ENCODE measurements around the gene PADI4.

PADI4 gene

DNA sequence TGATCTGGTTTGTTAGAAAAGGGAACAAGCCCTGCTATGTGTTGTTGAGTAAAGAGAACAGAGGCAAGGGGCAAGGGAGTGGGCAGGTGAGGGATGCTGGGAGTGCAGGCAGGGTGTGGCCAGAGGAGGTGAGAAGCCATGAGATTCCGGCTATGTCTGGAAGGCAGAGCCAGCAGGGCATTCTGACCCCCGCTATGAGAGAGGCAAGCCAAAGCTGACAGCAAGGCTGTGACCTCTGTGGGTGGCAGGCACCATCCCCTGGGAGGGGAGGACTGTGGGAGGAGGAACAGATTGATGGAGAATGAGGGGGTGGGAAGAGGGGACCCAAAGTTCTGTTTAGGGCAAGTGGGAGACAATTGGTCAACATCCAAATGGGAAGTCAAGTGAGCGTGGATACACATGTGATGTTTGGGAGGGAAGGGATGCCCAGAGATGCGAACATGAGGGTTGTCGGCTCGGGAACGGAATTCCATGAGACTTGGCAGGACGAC lies 44.5 kb downstream of the PADI4 start:
- TF ChIP-seq CTCF (IDR thresholded peaks at IDR 0.05; ENCODE audit: low read depth, low read length), result no peak
- DNase-seq (ENCODE audit: low read depth in 2 of 2), result no peak

GRCh38 chr1:17355898-17356297 lies 47.9 kb downstream of the PADI4 start:
- no peak for TF ChIP-seq CTCF (IDR thresholded peaks at IDR 0.05; ENCODE audit: low read depth, low read length)
- no peak overlapping the region for H3K4me3 ChIP-seq (replicated peaks in 1 of 2; ENCODE audit: low read depth in 2 of 2, low read length in 2 of 2)
- no peak for DNase-seq (ENCODE audit: low read depth in 2 of 2)

More for the DNA sequence above, 44.5 kb downstream of the PADI4 start:
- no peak overlapping the region for H3K4me3 ChIP-seq (replicated peaks in 1 of 2; ENCODE audit: low read depth in 2 of 2, low read length in 2 of 2)

DNA sequence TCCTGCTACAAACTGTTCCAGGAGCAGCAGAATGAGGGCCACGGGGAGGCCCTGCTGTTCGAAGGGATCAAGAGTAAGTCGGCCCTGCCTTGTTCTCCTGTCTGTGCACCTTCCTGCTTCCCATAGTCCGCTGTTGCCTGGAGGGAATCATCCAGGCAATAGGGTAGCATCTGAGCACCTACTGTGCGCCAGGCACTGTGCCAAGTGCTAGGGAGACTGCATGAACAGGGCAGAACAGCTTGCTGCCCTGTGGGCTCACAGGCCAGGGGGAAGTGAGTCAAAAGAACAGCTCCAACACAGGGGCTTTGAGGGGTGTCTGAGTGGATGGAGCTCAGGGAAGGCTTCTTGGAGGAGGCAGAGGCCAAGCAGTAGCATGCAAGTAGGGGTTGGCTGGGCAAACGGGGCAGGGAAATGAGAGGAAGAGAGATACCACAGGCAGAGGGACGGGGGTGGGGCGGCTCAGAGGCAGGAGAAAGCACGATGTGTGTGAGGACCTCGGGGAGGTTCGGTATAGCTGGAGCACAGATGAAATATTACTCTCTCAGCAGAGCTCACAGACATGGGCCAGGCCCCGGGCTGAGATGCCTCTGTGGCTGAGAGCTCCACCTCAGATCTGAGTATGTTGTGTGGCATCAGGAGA lies 48.5 kb downstream of the PADI4 start:
- no peak overlapping the region for H3K4me3 ChIP-seq (replicated peaks in 1 of 2; ENCODE audit: low read depth in 2 of 2, low read length in 2 of 2)
- no peak for TF ChIP-seq CTCF (IDR thresholded peaks at IDR 0.05; ENCODE audit: low read depth, low read length)
- DNase-seq (ENCODE audit: low read depth in 2 of 2), result no peak

DNA sequence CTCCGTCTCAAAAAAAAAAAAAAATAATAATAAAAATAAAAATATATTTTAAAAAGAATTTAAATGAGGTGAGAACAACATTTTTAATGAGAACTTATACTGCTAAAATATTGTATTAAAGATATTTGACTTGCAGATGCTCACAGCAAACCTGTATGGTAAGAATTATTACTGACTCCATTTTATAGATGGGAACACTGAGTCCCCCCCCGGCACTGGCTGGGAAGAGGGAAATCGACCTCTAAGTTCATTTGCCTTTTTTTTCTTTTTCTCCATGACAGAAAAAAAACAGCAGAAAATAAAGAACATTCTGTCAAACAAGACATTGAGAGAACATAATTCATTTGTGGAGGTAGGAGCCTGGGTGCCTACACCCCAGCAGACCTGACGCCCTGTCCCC lies 50.6 kb downstream of the PADI4 start:
- H3K4me3 ChIP-seq (replicated peaks in 1 of 2; ENCODE audit: low read depth in 2 of 2, low read length in 2 of 2), result no peak overlapping the region
- no peak for DNase-seq (ENCODE audit: low read depth in 2 of 2)
- TF ChIP-seq CTCF (IDR thresholded peaks at IDR 0.05; ENCODE audit: low read depth, low read length), result no peak

DNA sequence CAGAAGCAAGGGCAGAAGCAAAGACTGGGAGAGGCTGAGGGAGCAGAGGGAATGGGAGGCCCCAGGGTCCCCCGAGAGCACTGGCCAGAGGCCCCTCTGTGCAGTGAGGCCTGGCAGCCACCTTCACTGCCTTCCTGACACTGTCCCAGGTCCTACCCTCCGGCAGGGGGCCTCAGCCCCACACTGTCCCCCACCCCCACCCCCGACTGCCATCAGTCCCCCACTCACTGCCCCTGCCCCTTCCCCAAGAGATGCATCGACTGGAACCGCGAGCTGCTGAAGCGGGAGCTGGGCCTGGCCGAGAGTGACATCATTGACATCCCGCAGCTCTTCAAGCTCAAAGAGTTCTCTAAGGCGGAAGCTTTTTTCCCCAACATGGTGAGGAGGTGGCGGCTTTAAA lies 51.0 kb downstream of the PADI4 start:
- no peak for DNase-seq (ENCODE audit: low read depth in 2 of 2)
- no peak for TF ChIP-seq CTCF (IDR thresholded peaks at IDR 0.05; ENCODE audit: low read depth, low read length)
- H3K4me3 ChIP-seq (replicated peaks in 1 of 2; ENCODE audit: low read depth in 2 of 2, low read length in 2 of 2), result no peak overlapping the region

DNA sequence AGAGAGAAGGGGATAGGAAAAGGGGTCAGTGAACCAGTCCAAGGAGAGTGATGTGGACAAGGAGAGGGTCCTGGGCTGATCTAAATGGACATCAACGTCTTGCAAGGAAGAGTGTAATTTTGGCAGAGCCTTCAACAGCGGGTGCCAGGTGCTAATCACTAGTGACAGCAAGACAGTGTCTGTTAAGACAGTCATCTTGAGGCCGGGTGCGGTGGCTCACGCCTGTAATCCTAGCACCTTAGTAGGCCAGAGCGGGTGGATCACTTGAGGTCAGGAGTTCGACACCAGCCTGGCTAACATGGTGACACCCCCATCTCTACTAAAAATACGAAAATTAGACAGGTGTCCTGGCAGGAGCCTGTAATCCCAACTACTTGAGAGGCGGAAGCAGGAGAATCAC lies 51.8 kb downstream of the PADI4 start:
- no peak for DNase-seq (ENCODE audit: low read depth in 2 of 2)
- H3K4me3 ChIP-seq (replicated peaks in 1 of 2; ENCODE audit: low read depth in 2 of 2, low read length in 2 of 2), result no peak overlapping the region
- no peak for TF ChIP-seq CTCF (IDR thresholded peaks at IDR 0.05; ENCODE audit: low read depth, low read length)
